HG02981 (cell line): ENCODE measurements around the gene AGPAT2.
"Not testable (repeated sequence)": the region's sequence is repeated elsewhere in the genome, so short reads cannot be mapped to it uniquely, and the experiment has no call there.

Experiments
- ATAC-seq: cut with Tn5 transposase; IDR thresholded peaks from one replicate; pipeline ENCODE4 v1.9.1; 2021; ENCODE audit warnings: mild to moderate bottlenecking, moderate library complexity; ENCODE audit not compliant: unreplicated experiment

Gene AGPAT2

GRCh38 chr9:136650648-136651047, 36.6 kb downstream of the AGPAT2 start:
- no peak for ATAC-seq

GRCh38 chr9:136650021-136650420, 37.2 kb downstream of the AGPAT2 start:
- no peak for ATAC-seq

GRCh38 chr9:136648751-136649150, 38.5 kb downstream of the AGPAT2 start:
- no peak for ATAC-seq

- ATAC-seq: no peak
These were observed 40.2 kb downstream of the AGPAT2 start for GRCh38 chr9:136646827-136647711.

- ATAC-seq: no peak
These were observed 41.1 kb downstream of the AGPAT2 start for GRCh38 chr9:136645903-136646754.

- ATAC-seq: no peak
These were observed 41.8 kb downstream of the AGPAT2 start for GRCh38 chr9:136645352-136645902.

GRCh38 chr9:136644593-136645351, 42.5 kb downstream of the AGPAT2 start:
- no peak for ATAC-seq

GRCh38 chr9:136644343-136644592, 43.0 kb downstream of the AGPAT2 start:
- ATAC-seq: no peak

GRCh38 chr9:136643596-136644342, 43.5 kb downstream of the AGPAT2 start:
- no peak for ATAC-seq

- ATAC-seq: no peak
These were observed 44.8 kb downstream of the AGPAT2 start for GRCh38 chr9:136642439-136642921.

GRCh38 chr9:136640171-136641111, 46.8 kb downstream of the AGPAT2 start:
- ATAC-seq: no peak

- ATAC-seq: no peak
These were observed 52.4 kb downstream of the AGPAT2 start for GRCh38 chr9:136634904-136635303.

- ATAC-seq: not testable (repeated sequence)
These were observed 54.7 kb downstream of the AGPAT2 start for GRCh38 chr9:136632491-136633106.

- ATAC-seq: not testable (repeated sequence)
These were observed 55.2 kb downstream of the AGPAT2 start for GRCh38 chr9:136632072-136632471.

GRCh38 chr9:136631038-136632000, 55.9 kb downstream of the AGPAT2 start:
- no peak for ATAC-seq

- no peak for ATAC-seq
These were observed 56.6 kb downstream of the AGPAT2 start for GRCh38 chr9:136630662-136630992.

- ATAC-seq: no peak
These were observed 57.2 kb downstream of the AGPAT2 start for GRCh38 chr9:136629879-136630661.
